Heart left ventricle (tissue), 16 donors: ENCODE results near the gene GYG2. TPM values are rescaled to one million over a fixed set of nuclear protein-coding genes. Genes with fewer than 3 reads are reported as not detected.

Experiments used
- ATAC-seq, 4 donors: fragments of 200-7000 bp; cut with Tn5 transposase; one replicate each; pipeline ENCODE4 v1.9.1; 2020 to 2022; ENCODE audit warnings: moderate library complexity in 4 of 4, mild to moderate bottlenecking in 3 of 4, moderate number of reproducible peaks in 1 of 4
- DNase-seq, 5 donors: peaks; one replicate each; pipeline ENCODE4 v3.0.0-alpha.2; 2020
- H3K27ac ChIP-seq, 12 donors: fragments of 200-600 bp; sonication (generic) in 4 of 12; one replicate each; pipeline versions ENCODE4 v1.5.0 to v1.8.0; 2016 to 2022; ENCODE audit warnings: mild to moderate bottlenecking in 2 of 12
- H3K27me3 ChIP-seq, 9 donors: fragments of 200-600 bp; sonication (generic) in 2 of 9; one replicate each; pipeline versions ENCODE4 v1.5.1 to v1.8.0; 2016 to 2022; ENCODE audit warnings: mild to moderate bottlenecking in 3 of 9
- H3K36me3 ChIP-seq, 9 donors: fragments of 200-600 bp; sonication (generic) in 2 of 9; one replicate each; pipeline versions ENCODE4 v1.5.0 to v1.8.0; 2018 to 2022; ENCODE audit warnings: mild to moderate bottlenecking in 2 of 9
- H3K4me1 ChIP-seq, 12 donors: fragments of 200-600 bp; sonication (generic) in 4 of 12; one replicate each; pipeline versions ENCODE4 v1.5.0 to v1.8.0; 2016 to 2022; ENCODE audit warnings: mild to moderate bottlenecking in 3 of 12
- H3K4me3 ChIP-seq, 12 donors: fragments of 200-600 bp; sonication (generic) in 4 of 12; one replicate each; pipeline versions ENCODE4 v1.5.0 to v1.8.0; 2017 to 2022; ENCODE audit warnings: mild to moderate bottlenecking in 9 of 12, moderate library complexity in 4 of 12
- H3K9me3 ChIP-seq, 12 donors: fragments of 200-600 bp; sonication (generic) in 4 of 12; one replicate each; pipeline versions ENCODE4 v1.5.0 to v1.8.0; 2016 to 2022; ENCODE audit warnings: mild to moderate bottlenecking in 1 of 12
- CTCF ChIP-seq, 12 donors: fragments of 200-600 bp; sonication (generic) in 4 of 12; IDR thresholded peaks; one replicate each; pipeline versions ENCODE4 v1.5.0 to v1.8.0; 2018 to 2022; ENCODE audit warnings: antibody characterized with exemption in 12 of 12, mild to moderate bottlenecking in 5 of 12
- POLR2A ChIP-seq, 2 donors: fragments of 450-650 bp; IDR thresholded peaks; one replicate each; pipeline ENCODE4 v1.6.1; 2017; ENCODE audit warnings: antibody characterized with exemption in 2 of 2, mild to moderate bottlenecking in 2 of 2, moderate library complexity in 2 of 2
- WGBS, 4 donors: extraction: QIAGEN DNeasy Blood & Tissue Kit in 2 of 4; methylation state at CpG; one replicate each; pipeline versions ENCODE4 v1.1.5 to v1.1.7; 2013 to 2018; 5-methylcytosine and 5-hydroxymethylcytosine counted together
- intact Hi-C, 10 donors: fragments of 100-400 bp; cut with DNase I; formaldehyde crosslinking; loops; one replicate each; pipeline versions ENCODE4 v1.11.1 to v1.14.2; 2022
- polyA plus RNA-seq, 2 donors: library from polyadenylated mRNA; stranded (reverse); fragments of 200-250 nt; gene quantifications; one replicate each; pipeline ENCODE4 v1.2.3, GENCODE V29; 2013
- total RNA-seq, 9 donors: library from RNA; depleted of rRNA in 2 of 9; stranded (reverse); fragments of >200 nt in 2 of 9; fragmentation: NEBNext Ultra II Directional in 3 of 9; extraction: Animal tissue kit (Norgen Biotek cat#: 25700) in 3 of 9; gene quantifications; one replicate each; pipeline versions ENCODE4 v1.1.0 to v1.2.4, GENCODE V29; 2016 to 2023
- donor health status: ischemic (EF 13 %, LVEDD 7.1; RV severe dilation, severe dysfunction).
- donor health status: healthy with polysubstance abuse.
- donor health status: DM: no; HTN: yes; CAD: no.
- donor health status: DM: no; HTN: no; CAD: no.
- donor health status: ischemic (EF 25% LVEDD 6.9; RV normal size, moderate dysfunction).
- donor health status: ischemic (EF 25% LVEDD 5.7; RV mildly dilated, moderate dysfunction).
- donor health status: healthy.
- donor health status: DM: yes; HTN: yes; CAD: no.
- donor health status: ischemic (EF 35%, LVEDD 5.7; RV mildly dilated, moderate dysfunction).
- donor health status: nonischemic (EF 11% LVEDD 7.7; RV severe dilation, severe dysfunction).
- donor health status: DM: yes; HTN: yes; CAD: no.
- donor health status: PGD.
- donor health status: ischemic (EF 29% LVEDD 5.4; RV normal size, mild dysfunction).
- donor health status: nonischemic (EF 23%, LVEDD 6.1; RV moderate dilation, normal function).

GYG2 gene
- total and polyA plus RNA-seq, 11 donors, result 0.38 to 13.2 (median 1.00) TPM

- TF ChIP-seq CTCF (IDR thresholded peaks at IDR 0.05), result peak in 5 of 12 donors; percentile 10 to 40 (median 14)
- TF ChIP-seq POLR2A (IDR thresholded peaks at IDR 0.05), result no peak
- H3K27ac ChIP-seq, result no peak overlapping the region
- H3K4me3 ChIP-seq, result no peak overlapping the region
- no peak for DNase-seq
- no peaks in the 10 kb centered on the region for H3K4me1 ChIP-seq
- intact Hi-C loops, result no loop called here
- 71 to 81% (median 75%) methylated on average over 6 of the region's 6 CpGs for WGBS, 4 donors
- H3K9me3 ChIP-seq, result peaks cover 0 to 4% (median 0%) of the 10 kb centered on the region in 12 donors
- ATAC-seq, result no peak
- H3K36me3 ChIP-seq, result no peaks in the 10 kb centered on the region
- no peaks in the 10 kb centered on the region for H3K27me3 ChIP-seq
Observed at GRCh38 chrX:2875798-2876399, 47.2 kb downstream of the GYG2 start.

DNA sequence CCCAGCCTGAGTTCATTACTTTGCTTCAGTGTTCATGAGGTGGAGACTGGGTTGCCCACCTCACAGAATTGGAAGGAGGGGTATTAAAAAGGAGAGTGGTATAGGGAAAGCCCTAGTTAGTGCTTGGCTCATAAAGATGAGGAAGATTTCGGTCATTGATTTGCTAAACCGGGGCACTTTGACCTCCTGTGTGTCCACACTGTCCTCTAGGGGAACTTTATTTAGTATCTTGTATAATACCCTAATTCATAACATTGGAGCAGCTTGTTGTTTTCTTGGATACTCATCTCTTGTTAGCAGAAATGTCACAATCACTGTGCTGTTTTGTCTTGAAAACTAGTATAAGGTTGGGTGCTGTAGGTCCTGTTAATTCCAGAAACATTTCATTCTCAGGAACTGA is 49.8 kb downstream of the GYG2 start:
- Histone ChIP-seq H3K4me3 (no peak overlapping the region), H3K27me3 (peaks cover 0 to 3% (median 0%) of the 10 kb centered on the region in 9 donors), H3K27ac (no peak overlapping the region), H3K36me3 (no peaks in the 10 kb centered on the region), H3K4me1 (no peaks in the 10 kb centered on the region), H3K9me3 (no peaks in the 10 kb centered on the region)
- intact Hi-C loops, result no loop called here
- DNase-seq, result no peak
- TF ChIP-seq CTCF (IDR thresholded peaks at IDR 0.05) (no peak), POLR2A (IDR thresholded peaks at IDR 0.05) (no peak)
- whole genome bisulfite sequencing, 4 donors, result 72 to 91% (median 76%) methylated on average over 2 of the region's 2 CpGs
- no peak for ATAC-seq

- DNase-seq (no peak), ATAC-seq (no peak)
- no peaks in the 10 kb centered on the region for H3K36me3 ChIP-seq
- H3K9me3 ChIP-seq, result no peaks in the 10 kb centered on the region
- WGBS, 4 donors, result 81 to 95% (median 87%) methylated on average over 1 of the region's 1 CpG
- TF ChIP-seq CTCF (IDR thresholded peaks at IDR 0.05) (no peak), POLR2A (IDR thresholded peaks at IDR 0.05) (no peak)
- H3K27me3 ChIP-seq, result peaks cover 0 to 3% (median 0%) of the 10 kb centered on the region in 9 donors
- H3K4me3 ChIP-seq, result no peak overlapping the region
- H3K27ac ChIP-seq, result no peak overlapping the region
- intact Hi-C loops, result no loop called here
- no peaks in the 10 kb centered on the region for H3K4me1 ChIP-seq
Observed at GRCh38 chrX:2879670-2880069, 50.9 kb downstream of the GYG2 start.

DNA sequence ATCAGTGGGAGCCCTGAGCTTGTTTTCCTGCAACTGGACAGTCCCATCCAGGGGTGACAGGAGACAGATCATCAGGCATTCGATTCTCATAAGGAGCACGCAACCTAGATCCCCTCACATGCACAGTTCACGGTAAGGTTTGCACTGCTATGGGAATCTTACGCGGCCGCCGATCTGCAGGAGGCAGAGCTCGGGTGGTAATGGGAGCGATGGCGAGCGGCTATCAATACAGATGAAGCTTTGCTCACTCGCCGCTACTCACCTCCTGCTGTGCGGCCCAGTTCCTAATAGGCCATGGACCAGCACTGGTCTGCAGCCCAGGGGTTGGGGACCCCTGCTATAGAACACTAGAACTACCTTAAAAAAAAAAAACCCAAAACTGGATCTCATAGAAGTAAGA is 55.0 kb downstream of the GYG2 start:
- Histone ChIP-seq H3K36me3 (no peaks in the 10 kb centered on the region), H3K4me1 (peaks cover 0 to 4% (median 0%) of the 10 kb centered on the region in 12 donors), H3K27ac (no peak overlapping the region), H3K27me3 (peaks cover 0 to 3% (median 0%) of the 10 kb centered on the region in 9 donors), H3K9me3 (no peaks in the 10 kb centered on the region), H3K4me3 (no peak overlapping the region)
- no peak for ATAC-seq
- no peak for TF ChIP-seq CTCF (IDR thresholded peaks at IDR 0.05)
- no peak for TF ChIP-seq POLR2A (IDR thresholded peaks at IDR 0.05)
- DNase-seq, result no peak
- intact Hi-C loops, result no loop called here
- 92 to 97% (median 96%) methylated on average over 14 of the region's 14 CpGs for WGBS, 4 donors
